ENCODE data around the gene INO80E. TPM values are rescaled to one million over a fixed set of nuclear protein-coding genes. Genes with fewer than 3 reads are reported as not detected.

The INO80E gene
- total and polyA plus RNA-seq, 2 of the 8 experiments (the other 6 are each of a cell fraction or from before 2014, with no cell fraction given) = 43.0 to 91.2 TPM

GRCh38 chr16:30054451-30054850 lies 58.4 kb downstream of the INO80E start (continued):
- TF ChIP-seq NRF1 (IDR thresholded peaks at IDR 0.05; ENCODE audit: low read depth, low read length) = no peak
